Astrocyte of the spinal cord (primary cell): Measurements from ENCODE around the gene GLTPD2.
A peak's percentile ranks its signal among the peaks of the same experiment; 100 is the strongest.

Experiments used
- DNase-seq: peaks from one replicate; pipeline ENCODE4 v3.0.0; 2011; ENCODE audit warnings: low read depth, low spot score
- H3K4me3 ChIP-seq: 2 replicates; pipeline ENCODE4 v1.5.1; 2011; ENCODE audit warnings: low read depth, mild to moderate bottlenecking, low read length, moderate library complexity
- in situ Hi-C: cut with HindIII; loops from 2 replicates; pipeline ENCODE4 v1.10.0; 2017; ENCODE audit warnings: low sequenced_read_pairs
- TF ChIP-seq, protein P1 (sequence below): IDR thresholded peaks from 2 replicates; pipeline ENCODE4 v1.5.1; 2012; ENCODE audit warnings: low read depth, mild to moderate bottlenecking, low read length, inconsistent platforms

Gene GLTPD2

DNA sequence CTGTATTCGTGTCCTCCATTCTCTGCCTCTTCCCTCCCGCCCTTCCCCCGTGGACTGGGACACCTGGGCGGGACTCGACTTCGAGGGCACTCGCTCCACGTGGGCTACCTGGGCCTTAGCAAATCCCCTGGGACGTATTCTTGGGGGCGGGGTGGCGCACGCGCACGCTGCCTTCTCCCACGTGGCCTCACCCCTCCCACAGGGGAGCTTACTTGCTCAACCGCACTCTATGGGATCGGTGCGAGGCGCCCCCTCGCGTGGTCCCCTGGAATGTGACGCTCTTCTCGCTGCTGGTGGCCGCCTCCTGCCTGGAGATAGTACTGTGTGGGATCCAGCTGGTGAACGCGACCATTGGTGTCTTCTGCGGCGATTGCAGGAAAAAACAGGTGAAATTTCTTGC lies 6.1 kb upstream of the GLTPD2 start:
- TF ChIP-seq, protein P1, sequence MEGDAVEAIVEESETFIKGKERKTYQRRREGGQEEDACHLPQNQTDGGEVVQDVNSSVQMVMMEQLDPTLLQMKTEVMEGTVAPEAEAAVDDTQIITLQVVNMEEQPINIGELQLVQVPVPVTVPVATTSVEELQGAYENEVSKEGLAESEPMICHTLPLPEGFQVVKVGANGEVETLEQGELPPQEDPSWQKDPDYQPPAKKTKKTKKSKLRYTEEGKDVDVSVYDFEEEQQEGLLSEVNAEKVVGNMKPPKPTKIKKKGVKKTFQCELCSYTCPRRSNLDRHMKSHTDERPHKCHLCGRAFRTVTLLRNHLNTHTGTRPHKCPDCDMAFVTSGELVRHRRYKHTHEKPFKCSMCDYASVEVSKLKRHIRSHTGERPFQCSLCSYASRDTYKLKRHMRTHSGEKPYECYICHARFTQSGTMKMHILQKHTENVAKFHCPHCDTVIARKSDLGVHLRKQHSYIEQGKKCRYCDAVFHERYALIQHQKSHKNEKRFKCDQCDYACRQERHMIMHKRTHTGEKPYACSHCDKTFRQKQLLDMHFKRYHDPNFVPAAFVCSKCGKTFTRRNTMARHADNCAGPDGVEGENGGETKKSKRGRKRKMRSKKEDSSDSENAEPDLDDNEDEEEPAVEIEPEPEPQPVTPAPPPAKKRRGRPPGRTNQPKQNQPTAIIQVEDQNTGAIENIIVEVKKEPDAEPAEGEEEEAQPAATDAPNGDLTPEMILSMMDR = no peak
- no peak for DNase-seq

DNA sequence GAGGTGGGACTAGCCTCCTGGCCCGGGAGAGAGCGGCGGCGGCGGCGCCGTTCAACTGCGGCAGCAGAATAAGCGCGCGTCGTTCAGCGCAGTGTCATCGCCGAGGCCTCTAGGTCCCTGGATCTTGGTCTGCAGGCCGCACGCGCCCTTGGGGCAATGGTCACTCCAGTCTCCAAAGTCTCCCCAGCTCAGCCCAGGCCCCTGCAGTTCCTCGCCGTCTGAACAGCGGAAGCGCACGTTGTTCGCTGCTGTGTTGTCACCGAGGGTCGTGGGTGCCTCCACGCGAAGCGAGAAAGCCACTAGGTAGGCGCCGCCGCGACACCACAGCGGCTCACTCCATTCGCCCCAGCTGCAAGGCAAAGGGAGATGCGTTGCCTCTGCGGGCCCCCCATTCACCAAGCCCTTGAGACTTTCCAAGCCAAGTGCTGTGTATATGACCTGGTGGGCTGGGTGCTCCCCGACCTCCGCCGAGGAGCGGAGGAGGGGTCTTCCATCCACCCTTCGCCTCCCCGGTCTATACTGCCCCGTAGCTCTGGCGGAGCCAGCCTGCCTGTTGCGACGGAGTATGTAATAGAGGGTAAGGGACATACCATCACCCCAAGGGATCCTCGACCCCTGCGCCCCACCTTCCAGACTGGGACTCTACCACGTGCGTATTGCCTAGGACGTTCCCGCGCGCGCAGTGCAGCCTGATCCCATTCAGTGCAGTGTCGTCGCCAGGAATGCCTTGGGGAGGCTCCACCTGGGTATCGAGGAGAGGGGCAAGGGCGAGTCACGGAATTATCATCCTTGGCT lies 3.3 kb upstream of the GLTPD2 start:
- DNase-seq = no peak
- TF ChIP-seq, protein P1 = no peak
- H3K4me3 ChIP-seq = no peak overlapping the region
- in situ Hi-C loops = no loop called here

More for the DNA sequence above, 6.1 kb upstream of the GLTPD2 start:
- H3K4me3 ChIP-seq = no peak overlapping the region
- in situ Hi-C loops = no loop called here

DNA sequence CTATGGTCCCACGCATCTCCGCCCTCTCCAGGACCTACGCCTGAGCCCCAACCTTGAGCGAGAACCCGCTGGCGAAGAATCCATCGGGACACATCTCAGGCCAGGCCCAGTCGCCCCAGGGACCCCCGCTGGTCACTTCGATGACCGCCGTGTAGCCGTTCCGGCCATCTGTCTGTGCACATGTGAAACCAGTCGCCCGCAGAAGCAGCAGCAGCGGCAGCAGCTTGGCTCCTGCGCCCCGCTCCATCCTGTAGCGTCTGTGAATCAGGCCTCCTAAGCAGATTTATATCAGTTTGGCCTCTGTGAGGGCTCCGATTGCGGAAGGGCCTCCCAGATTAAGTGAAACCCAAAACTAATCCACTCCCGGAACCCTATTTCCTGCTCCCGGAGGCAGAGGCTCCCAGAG lies 2.7 kb upstream of the GLTPD2 start, which contains the start of gene VMO1:
Gene VMO1 (minus strand): TSS at position 259 of the 406 bp plus-strand sequence. CDS start 12 bp downstream, at position 247.
- no peak for DNase-seq
- no peak within 1 kb of the TSS for H3K4me3 ChIP-seq
- TF ChIP-seq, protein P1 = no peak
- in situ Hi-C loops = no loop called here

DNA sequence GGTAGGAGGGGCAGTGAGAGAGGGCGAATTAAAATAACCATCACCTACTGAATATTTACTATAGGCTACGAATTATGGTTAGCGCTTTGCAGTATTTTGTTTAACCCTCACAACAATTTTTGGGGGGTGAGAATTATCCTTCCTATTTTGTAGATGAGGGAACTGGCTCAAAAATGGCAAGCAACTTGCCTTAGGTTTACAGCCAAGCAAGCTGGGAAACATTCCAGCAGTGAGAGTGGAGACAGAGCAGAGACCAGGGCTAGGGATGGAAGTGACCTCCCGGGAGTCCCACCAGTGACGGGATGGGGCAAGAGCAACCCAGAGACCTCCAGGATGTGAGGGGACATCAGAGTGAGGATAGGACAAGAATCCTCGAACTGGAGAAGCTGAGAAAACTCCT lies 2.2 kb upstream of the GLTPD2 start:
- DNase-seq = no peak
- TF ChIP-seq, protein P1 = no peak
- no peak overlapping the region for H3K4me3 ChIP-seq
- in situ Hi-C loops = no loop called here

DNA sequence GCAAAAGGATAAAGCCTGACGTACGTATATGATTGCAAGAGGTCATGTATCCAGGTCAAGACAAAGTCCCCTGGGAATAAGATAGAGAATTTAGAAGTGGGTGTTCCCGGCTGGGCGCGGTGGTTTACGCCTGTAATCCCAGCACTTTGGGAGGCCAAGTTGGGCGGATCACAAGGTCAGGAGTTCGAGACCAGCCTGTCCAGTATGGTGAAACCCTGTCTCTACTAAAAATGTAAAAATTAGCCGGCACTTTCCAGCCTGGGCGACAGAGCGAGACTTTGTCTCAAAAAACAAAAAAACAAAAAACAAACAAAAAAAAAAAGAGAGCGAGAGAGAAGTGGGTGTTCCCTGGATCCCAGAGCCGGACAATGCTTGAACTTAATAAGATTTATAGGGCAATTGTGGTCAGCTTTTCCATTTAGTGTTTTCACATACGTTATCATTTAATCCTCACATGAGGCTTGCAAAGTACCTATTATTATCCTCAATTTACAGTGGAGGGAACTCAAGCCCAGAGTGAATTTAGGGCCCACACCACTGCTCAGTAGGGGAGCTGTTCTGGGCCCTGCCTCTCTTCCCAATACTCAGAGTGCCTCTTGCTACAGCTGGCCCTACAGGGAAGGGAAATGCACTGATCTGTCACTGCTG lies 481 bp upstream of the GLTPD2 start:
- no peak overlapping the region for H3K4me3 ChIP-seq
- no peak for DNase-seq
- in situ Hi-C loops = no loop called here
- TF ChIP-seq, protein P1 = no peak

DNA sequence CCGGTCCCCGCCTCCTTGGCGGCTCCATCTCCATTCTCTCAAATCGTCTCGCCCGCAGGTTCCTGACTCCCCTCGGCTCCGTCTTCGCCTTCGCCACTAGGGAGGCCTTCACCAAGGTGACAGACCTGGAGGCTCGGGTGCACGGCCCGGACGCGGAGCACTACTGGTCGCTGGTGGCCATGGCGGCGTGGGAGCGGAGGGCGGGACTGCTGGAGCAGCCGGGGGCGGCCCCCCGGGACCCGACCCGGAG lies 862 bp downstream of the GLTPD2 start:
- TF ChIP-seq, protein P1 = no peak
- in situ Hi-C loops = no loop called here
- H3K4me3 ChIP-seq = peak overlapping the region; percentile 57
- DNase-seq = no peak
